ENCODE data around the gene TMEM106C.

GRCh38 chr12:48017496-48017895, 54.1 kb downstream of the TMEM106C start:
- TF ChIP-seq, protein P1, sequence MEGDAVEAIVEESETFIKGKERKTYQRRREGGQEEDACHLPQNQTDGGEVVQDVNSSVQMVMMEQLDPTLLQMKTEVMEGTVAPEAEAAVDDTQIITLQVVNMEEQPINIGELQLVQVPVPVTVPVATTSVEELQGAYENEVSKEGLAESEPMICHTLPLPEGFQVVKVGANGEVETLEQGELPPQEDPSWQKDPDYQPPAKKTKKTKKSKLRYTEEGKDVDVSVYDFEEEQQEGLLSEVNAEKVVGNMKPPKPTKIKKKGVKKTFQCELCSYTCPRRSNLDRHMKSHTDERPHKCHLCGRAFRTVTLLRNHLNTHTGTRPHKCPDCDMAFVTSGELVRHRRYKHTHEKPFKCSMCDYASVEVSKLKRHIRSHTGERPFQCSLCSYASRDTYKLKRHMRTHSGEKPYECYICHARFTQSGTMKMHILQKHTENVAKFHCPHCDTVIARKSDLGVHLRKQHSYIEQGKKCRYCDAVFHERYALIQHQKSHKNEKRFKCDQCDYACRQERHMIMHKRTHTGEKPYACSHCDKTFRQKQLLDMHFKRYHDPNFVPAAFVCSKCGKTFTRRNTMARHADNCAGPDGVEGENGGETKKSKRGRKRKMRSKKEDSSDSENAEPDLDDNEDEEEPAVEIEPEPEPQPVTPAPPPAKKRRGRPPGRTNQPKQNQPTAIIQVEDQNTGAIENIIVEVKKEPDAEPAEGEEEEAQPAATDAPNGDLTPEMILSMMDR (conservative IDR thresholded peaks at IDR 0.05) = no peak
- no peak for TF ChIP-seq EZH2 (IDR thresholded peaks at IDR 0.05; ENCODE audit: low read depth)
